H9 (cell line): ENCODE data around the gene PPP1R1B. TPM values are rescaled to one million over a fixed set of nuclear protein-coding genes. Genes with fewer than 3 reads are reported as not detected.

Experiments
- DNase-seq: peaks from one replicate; pipeline ENCODE4 v3.0.0-alpha.2; 2017
- H2AFZ ChIP-seq: one replicate; pipeline ENCODE4 v1.6.1; 2013; ENCODE audit warnings: mild to moderate bottlenecking, low read length, control low read depth, moderate library complexity
- H2AK5ac ChIP-seq: 2 replicates; pipeline ENCODE4 v1.6.1; 2013; ENCODE audit warnings: low read length, control low read depth, mixed read lengths; ENCODE audit not compliant: insufficient read length
- H2BK120ac ChIP-seq: one replicate; pipeline ENCODE4 v1.6.1; 2013; ENCODE audit warnings: low read depth, mild to moderate bottlenecking, low read length, control low read depth, inconsistent platforms; ENCODE audit not compliant: poor library complexity, severe bottlenecking
- H2BK12ac ChIP-seq: 2 replicates; pipeline ENCODE4 v1.6.1; 2013; ENCODE audit warnings: low read length, control low read depth, mixed read lengths, low read depth; ENCODE audit not compliant: insufficient read length
- H2BK15ac ChIP-seq: 2 replicates; pipeline ENCODE4 v1.6.1; 2013; ENCODE audit warnings: low read depth, low read length, control low read depth
- H2BK20ac ChIP-seq: one replicate; pipeline ENCODE4 v1.6.1; 2013; ENCODE audit warnings: low read depth, mild to moderate bottlenecking, low read length, control low read depth, inconsistent platforms; ENCODE audit not compliant: poor library complexity, severe bottlenecking
- H2BK5ac ChIP-seq: 2 replicates; pipeline ENCODE4 v1.6.1; 2013; ENCODE audit warnings: low read length, control low read depth, mixed read lengths; ENCODE audit not compliant: insufficient read length
- H3K14ac ChIP-seq: 2 replicates; pipeline ENCODE4 v1.6.1; 2013; ENCODE audit warnings: low read length, control low read depth; ENCODE audit not compliant: insufficient read depth
- H3K18ac ChIP-seq: 2 replicates; pipeline ENCODE4 v1.6.1; 2013; ENCODE audit warnings: low read depth, mild to moderate bottlenecking, mixed read lengths, low read length, control low read depth; ENCODE audit not compliant: insufficient read length
- H3K23ac ChIP-seq: 2 replicates; pipeline ENCODE4 v1.6.1; 2013; ENCODE audit warnings: low read length, control low read depth, mixed read lengths, low read depth; ENCODE audit not compliant: insufficient read length
- H3K23me2 ChIP-seq: 2 replicates; pipeline ENCODE4 v1.6.1; 2013; ENCODE audit warnings: low read depth, mild to moderate bottlenecking, mixed read lengths, low read length, control low read depth; ENCODE audit not compliant: insufficient read length, poor library complexity, severe bottlenecking
- H3K27ac ChIP-seq: 2 replicates; pipeline ENCODE4 v1.5.1; 2013; ENCODE audit warnings: low read length, control low read depth, mixed read lengths, low read depth; ENCODE audit not compliant: insufficient read length
- H3K27me3 ChIP-seq: 2 replicates; pipeline ENCODE4 v1.6.1; 2013; ENCODE audit warnings: low read length, control low read depth, inconsistent platforms; ENCODE audit not compliant: insufficient read depth
- H3K4ac ChIP-seq: 2 replicates; pipeline ENCODE4 v1.6.1; 2013; ENCODE audit warnings: low read depth, mild to moderate bottlenecking, control low read depth, inconsistent platforms, low read length, moderate library complexity
- H3K4me1 ChIP-seq: 2 replicates; pipeline ENCODE4 v1.6.1; 2013; ENCODE audit warnings: low read length, control low read depth, inconsistent platforms; ENCODE audit not compliant: insufficient read depth
- H3K4me2 ChIP-seq: 2 replicates; pipeline ENCODE4 v1.6.1; 2013; ENCODE audit warnings: low read length, control low read depth, mixed read lengths; ENCODE audit not compliant: insufficient read length, insufficient read depth
- H3K56ac ChIP-seq: 2 replicates; pipeline ENCODE4 v1.6.1; 2013; ENCODE audit warnings: low read depth, mild to moderate bottlenecking, mixed read lengths, low read length, control low read depth; ENCODE audit not compliant: insufficient read length
- H3K79me1 ChIP-seq: 2 replicates; pipeline ENCODE4 v1.6.1; 2013; ENCODE audit warnings: low read depth, mild to moderate bottlenecking, moderate library complexity, low read length, control low read depth, inconsistent platforms; ENCODE audit not compliant: insufficient read depth, poor library complexity, severe bottlenecking
- H3K79me2 ChIP-seq: 2 replicates; pipeline ENCODE4 v1.6.1; 2013; ENCODE audit warnings: low read length, control low read depth, inconsistent platforms; ENCODE audit not compliant: insufficient read depth
- H3K9ac ChIP-seq: 2 replicates; pipeline ENCODE4 v1.6.1; 2013; ENCODE audit warnings: low read length, control low read depth, mixed read lengths; ENCODE audit not compliant: insufficient read length; ENCODE audit errors: extremely low read depth
- H3K9me3 ChIP-seq: one replicate; pipeline ENCODE4 v1.6.1; 2013; ENCODE audit warnings: low read depth, low read length, inconsistent platforms; ENCODE audit not compliant: control insufficient read depth
- H3T11ph ChIP-seq: one replicate; pipeline ENCODE4 v1.6.1; 2013; ENCODE audit warnings: mild to moderate bottlenecking, low read length, control low read depth, inconsistent platforms
- H4K20me1 ChIP-seq: one replicate; pipeline ENCODE4 v1.6.1; 2013; ENCODE audit not compliant: control insufficient read depth, insufficient read length, insufficient read depth
- H4K5ac ChIP-seq: 2 replicates; pipeline ENCODE4 v1.6.1; 2013; ENCODE audit warnings: low read depth, mild to moderate bottlenecking, mixed read lengths, low read length, control low read depth; ENCODE audit not compliant: insufficient read length
- H4K8ac ChIP-seq: replicated peaks from 2 replicates; pipeline ENCODE4 v1.6.1; 2013; ENCODE audit warnings: low read length, control low read depth, mixed read lengths, low read depth; ENCODE audit not compliant: insufficient read length
- H4K91ac ChIP-seq: 2 replicates; pipeline ENCODE4 v1.6.1; 2013; ENCODE audit warnings: low read depth, mild to moderate bottlenecking, moderate library complexity, mixed read lengths, low read length, control low read depth; ENCODE audit not compliant: insufficient read length
- H3K27ac Mint-ChIP-seq, 3 experiments: 2 replicates in 2 of 3; 3 replicates in 1 of 3; pipeline ENCODE4 v1.8.0; 2020 to 2021; ENCODE audit warnings: mixed read lengths in 3 of 3, mild to moderate bottlenecking in 1 of 3, moderate library complexity in 1 of 3
- H3K27me3 Mint-ChIP-seq: 2 replicates; pipeline ENCODE4 v1.8.0; 2021; ENCODE audit warnings: low read depth, mild to moderate bottlenecking, moderate library complexity, mixed read lengths
- H3K36me3 Mint-ChIP-seq, 3 experiments: 2 replicates in 2 of 3; 3 replicates in 1 of 3; pipeline ENCODE4 v1.8.0; 2020 to 2021; ENCODE audit warnings: low read depth in 3 of 3, mixed read lengths in 3 of 3; ENCODE audit not compliant: insufficient read depth in 1 of 3
- H3K4me1 Mint-ChIP-seq, 2 experiments: 2 replicates each; pipeline ENCODE4 v1.8.0; 2020; ENCODE audit warnings: mixed read lengths in 2 of 2
- H3K4me3 Mint-ChIP-seq, 2 experiments: 2 replicates in 1 of 2; 3 replicates in 1 of 2; pipeline ENCODE4 v1.8.0; 2020 to 2021; ENCODE audit warnings: mild to moderate bottlenecking in 2 of 2, mixed read lengths in 2 of 2, moderate library complexity in 1 of 2
- H3K9me3 Mint-ChIP-seq, 2 experiments: 2 replicates in 1 of 2; 3 replicates in 1 of 2; pipeline ENCODE4 v1.8.0; 2020; ENCODE audit warnings: mild to moderate bottlenecking in 2 of 2, mixed read lengths in 2 of 2, moderate library complexity in 1 of 2
- WGBS: extraction: QIAGEN DNeasy Blood & Tissue Kit; methylation state at CpG from one replicate; pipeline ENCODE4 v1.1.7; 2013; ENCODE audit warnings: missing lambda C conversion rate, low lambda C conversion rate, mixed read lengths; ENCODE audit not compliant: insufficient read length; ENCODE audit errors: extremely low coverage; 5-methylcytosine and 5-hydroxymethylcytosine counted together
- total RNA-seq: library from RNA; stranded (reverse); gene quantifications from 2 replicates; pipeline ENCODE4 v1.2.1, GENCODE V29; 2021
- TF ChIP-seq, protein P1 (sequence below): fragments of 200-600 bp; sonication (generic); conservative IDR thresholded peaks from 3 replicates; pipeline ENCODE4 v1.8.0; 2021; ENCODE audit warnings: antibody characterized with exemption, mild to moderate bottlenecking

PPP1R1B gene
- total RNA-seq, 1 experiment from 2014 or later, result 15.5 TPM

DNA sequence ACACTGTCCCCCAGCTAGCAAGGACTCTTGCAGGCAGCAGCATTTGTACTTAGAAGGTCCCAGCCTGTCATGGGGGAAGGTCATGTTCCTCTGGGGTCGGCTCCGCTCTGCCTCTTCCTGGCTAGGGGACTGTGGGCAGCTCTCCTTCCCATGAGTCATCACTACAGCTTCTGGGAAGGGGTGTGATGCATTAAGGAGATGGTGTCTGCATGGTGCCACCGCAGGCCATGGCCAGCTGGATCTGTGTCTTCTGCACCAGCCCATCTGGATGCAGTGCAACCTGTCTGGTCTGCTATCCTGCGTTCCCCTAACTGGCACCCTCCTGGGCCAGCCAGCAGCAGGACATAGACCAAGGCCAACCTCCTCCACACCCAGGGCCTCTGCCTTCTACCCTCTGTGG lies 16.5 kb downstream of the PPP1R1B start:
- Histone ChIP-seq H3K79me1 (no peaks in the 10 kb centered on the region), H3K23me2 (peaks cover 3% of the 10 kb centered on the region), H4K8ac (no peak overlapping the region), H3K4ac (no peak overlapping the region), H2AFZ (no peak overlapping the region), H4K5ac (no peak overlapping the region), H2AK5ac (no peak overlapping the region), H2BK5ac (no peak overlapping the region), H4K91ac (no peak overlapping the region), H3K4me1 (no peaks in the 10 kb centered on the region; the same call in 1 of the 2 replicates), H3K18ac (no peak overlapping the region), H3T11ph (no peak overlapping the region), H2BK20ac (no peak overlapping the region), H3K4me2 (no peak overlapping the region), H2BK15ac (no peak overlapping the region), H3K27me3 (no peaks in the 10 kb centered on the region), H3K27ac (no peak overlapping the region), H3K79me2 (no peaks in the 10 kb centered on the region; the same call in 1 of the 2 replicates), H2BK120ac (no peak overlapping the region), H3K9ac (no peak overlapping the region), H3K9me3 (no peaks in the 10 kb centered on the region), H3K14ac (no peak overlapping the region), H3K56ac (no peak overlapping the region), H4K20me1 (no peaks in the 10 kb centered on the region), H3K23ac (no peak overlapping the region), H2BK12ac (no peak overlapping the region)
- Mint-ChIP-seq H3K27ac (no peak overlapping the region; a peak in 1 of 7 replicates), H3K4me1 (peaks cover 51 to 56% of the 10 kb centered on the region in 2 experiments), H3K9me3 (no peaks in the 10 kb centered on the region), H3K4me3 (no peak overlapping the region), H3K27me3 (no peaks in the 10 kb centered on the region; the same call in 1 of the 2 replicates), H3K36me3 (peaks cover 0 to 5% (median 0%) of the 10 kb centered on the region in 3 experiments; a peak in 4 of 7 replicates)
- TF ChIP-seq, protein P1, sequence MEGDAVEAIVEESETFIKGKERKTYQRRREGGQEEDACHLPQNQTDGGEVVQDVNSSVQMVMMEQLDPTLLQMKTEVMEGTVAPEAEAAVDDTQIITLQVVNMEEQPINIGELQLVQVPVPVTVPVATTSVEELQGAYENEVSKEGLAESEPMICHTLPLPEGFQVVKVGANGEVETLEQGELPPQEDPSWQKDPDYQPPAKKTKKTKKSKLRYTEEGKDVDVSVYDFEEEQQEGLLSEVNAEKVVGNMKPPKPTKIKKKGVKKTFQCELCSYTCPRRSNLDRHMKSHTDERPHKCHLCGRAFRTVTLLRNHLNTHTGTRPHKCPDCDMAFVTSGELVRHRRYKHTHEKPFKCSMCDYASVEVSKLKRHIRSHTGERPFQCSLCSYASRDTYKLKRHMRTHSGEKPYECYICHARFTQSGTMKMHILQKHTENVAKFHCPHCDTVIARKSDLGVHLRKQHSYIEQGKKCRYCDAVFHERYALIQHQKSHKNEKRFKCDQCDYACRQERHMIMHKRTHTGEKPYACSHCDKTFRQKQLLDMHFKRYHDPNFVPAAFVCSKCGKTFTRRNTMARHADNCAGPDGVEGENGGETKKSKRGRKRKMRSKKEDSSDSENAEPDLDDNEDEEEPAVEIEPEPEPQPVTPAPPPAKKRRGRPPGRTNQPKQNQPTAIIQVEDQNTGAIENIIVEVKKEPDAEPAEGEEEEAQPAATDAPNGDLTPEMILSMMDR, result no peak
- no peak for DNase-seq
- no CpG with 5 or more reads among the region's 4 CpGs for WGBS
